Small intestine (tissue), 7 donors: ENCODE data around the gene WDR70. TPM values are rescaled to one million over a fixed set of nuclear protein-coding genes. Genes with fewer than 3 reads are reported as not detected.
"Not testable (repeated sequence)": the region's sequence is repeated elsewhere in the genome, so short reads cannot be mapped to it uniquely, and the experiment has no call there.

Experiments used
- DNase-seq, 2 donors: peaks; one replicate each; pipeline versions ENCODE4 v3.0.0 to v3.0.0-alpha.2; 2013
- FAIRE-seq: peaks from 2 replicates; lab custom pipeline; 2012; peaks lifted over from hg19 to GRCh38; lab: Jason Lieb, UNC
- H3K27ac ChIP-seq, 3 donors: one replicate each; pipeline ENCODE4 v1.5.1; 2013; ENCODE audit warnings: low read length in 2 of 3, mild to moderate bottlenecking in 2 of 3, control low read depth in 1 of 3, inconsistent platforms in 1 of 3, low read depth in 1 of 3, moderate library complexity in 1 of 3
- H3K27me3 ChIP-seq, 3 donors: one replicate each; pipeline ENCODE4 v1.6.1; 2013; ENCODE audit warnings: low read length in 3 of 3, inconsistent platforms in 1 of 3; ENCODE audit not compliant: control insufficient read depth in 3 of 3, insufficient read depth in 3 of 3
- H3K36me3 ChIP-seq, 3 donors: one replicate each; pipeline ENCODE4 v1.6.1; 2013; ENCODE audit warnings: low read length in 3 of 3, inconsistent platforms in 1 of 3, low read depth in 1 of 3, mild to moderate bottlenecking in 1 of 3, moderate library complexity in 1 of 3; ENCODE audit not compliant: control insufficient read depth in 3 of 3, insufficient read depth in 2 of 3
- H3K4me1 ChIP-seq, 3 donors: one replicate each; pipeline ENCODE4 v1.6.1; 2013; ENCODE audit warnings: low read length in 2 of 3, inconsistent platforms in 1 of 3, low read depth in 1 of 3, mild to moderate bottlenecking in 1 of 3, moderate library complexity in 1 of 3; ENCODE audit not compliant: control insufficient read depth in 3 of 3, insufficient read depth in 2 of 3
- H3K4me3 ChIP-seq, 3 donors: one replicate each; pipeline ENCODE4 v1.5.1; 2013; ENCODE audit warnings: low read length in 3 of 3, control low read depth in 1 of 3, inconsistent platforms in 1 of 3, low read depth in 1 of 3, mild to moderate bottlenecking in 1 of 3, moderate library complexity in 1 of 3
- H3K9me3 ChIP-seq, 2 donors: one replicate each; pipeline ENCODE4 v1.6.1; 2013; ENCODE audit warnings: low read depth in 1 of 2, low read length in 1 of 2; ENCODE audit not compliant: control insufficient read depth in 2 of 2, insufficient read depth in 1 of 2
- WGBS, 3 donors: extraction: QIAGEN DNeasy Blood & Tissue Kit; methylation state at CpG; one replicate each; pipeline ENCODE4 v1.1.7; 2013; 5-methylcytosine and 5-hydroxymethylcytosine counted together
- polyA plus RNA-seq, 4 donors: library from polyadenylated mRNA; stranded (reverse) in 3 of 4; unstranded in 1 of 4; fragments of 200-250 nt in 3 of 4; fragments of 120-200 nt in 1 of 4; gene quantifications; one replicate each; pipeline versions ENCODE4 v1.2.1 to v1.2.3, GENCODE V29; 2013
- donor health status: healthy with polysubstance abuse.
- donor health status: control.
- donor health status: control.
- donor health status: Bipolar disorder and iron deficiency.
- donor health status: healthy.

WDR70 gene
- polyA plus RNA-seq, 4 donors = 13.2 to 24.6 (median 15.8) TPM

DNA sequence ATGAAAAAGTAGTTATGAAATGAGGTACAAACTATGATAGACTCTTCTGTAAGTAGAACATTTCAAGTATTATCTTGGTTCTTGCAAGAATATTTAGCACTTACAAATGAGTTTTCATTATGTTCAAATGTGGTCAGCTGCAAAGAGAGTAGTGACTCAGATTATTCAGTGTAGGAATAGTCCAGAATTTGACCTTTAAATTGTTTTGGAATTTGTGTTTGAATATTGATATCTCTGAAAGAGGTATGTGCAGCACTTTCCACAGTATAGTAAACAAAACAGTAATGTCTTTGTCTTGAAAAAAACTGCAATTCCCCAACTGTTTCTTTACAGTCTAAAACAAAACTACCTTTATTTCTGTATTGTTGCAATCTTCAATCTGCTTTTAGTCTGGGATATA is 56.1 kb downstream of the WDR70 start:
- DNase-seq = no peak
- Histone ChIP-seq H3K27me3 (no peaks in the 10 kb centered on the region), H3K4me3 (no peak overlapping the region), H3K4me1 (no peaks in the 10 kb centered on the region), H3K36me3 (peaks cover 0 to 5% (median 3%) of the 10 kb centered on the region in 3 donors), H3K9me3 (no peaks in the 10 kb centered on the region), H3K27ac (no peak overlapping the region)
- no peak for FAIRE-seq

DNA sequence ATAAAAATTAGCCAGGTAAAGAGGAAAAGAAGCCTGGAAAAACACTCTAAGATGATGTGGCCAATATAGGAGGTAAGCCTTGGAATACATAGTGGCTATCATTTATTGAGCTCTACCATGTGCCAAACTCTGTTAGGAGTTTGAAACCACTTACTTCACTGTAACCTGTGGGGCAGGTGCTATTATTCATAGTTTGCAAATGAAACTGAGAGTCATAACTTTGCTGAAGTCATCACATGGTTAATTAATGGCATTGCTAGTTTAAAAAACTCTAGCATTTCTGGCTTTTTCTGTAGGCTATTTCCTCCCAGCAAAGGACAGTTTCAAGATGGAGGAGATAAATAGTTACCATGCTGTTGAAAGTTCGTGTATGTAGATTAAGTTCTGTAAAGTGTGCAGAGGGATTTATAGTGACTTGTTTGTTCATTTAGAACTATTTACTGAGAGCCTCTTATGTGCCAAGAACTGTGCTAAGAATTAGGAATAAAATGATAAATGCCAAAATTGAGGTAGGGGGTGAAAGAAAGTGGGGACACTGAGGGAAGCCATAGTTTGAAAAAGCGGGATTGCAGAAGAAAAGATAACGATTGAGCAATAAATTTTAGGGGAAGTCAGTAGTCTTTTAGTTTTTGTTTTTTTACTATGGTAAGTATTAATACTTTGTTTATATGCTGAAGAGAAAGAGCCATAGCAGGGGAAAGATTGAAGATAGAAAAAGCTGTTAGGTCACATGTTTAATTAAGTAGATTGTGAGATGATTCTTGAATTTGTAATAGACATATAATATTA is 57.2 kb downstream of the WDR70 start:
- 85 to 92% (median 89%) methylated on average over 3 of the region's 3 CpGs for WGBS, 3 donors
- no peaks in the 10 kb centered on the region for H3K27me3 ChIP-seq
- DNase-seq (no peak), FAIRE-seq (no peak)
- peaks cover 0 to 4% (median 2%) of the 10 kb centered on the region in 3 donors for H3K36me3 ChIP-seq
- no peak overlapping the region for H3K4me3 ChIP-seq
- no peak overlapping the region for H3K27ac ChIP-seq
- H3K4me1 ChIP-seq = no peaks in the 10 kb centered on the region
- H3K9me3 ChIP-seq = no peaks in the 10 kb centered on the region

DNA sequence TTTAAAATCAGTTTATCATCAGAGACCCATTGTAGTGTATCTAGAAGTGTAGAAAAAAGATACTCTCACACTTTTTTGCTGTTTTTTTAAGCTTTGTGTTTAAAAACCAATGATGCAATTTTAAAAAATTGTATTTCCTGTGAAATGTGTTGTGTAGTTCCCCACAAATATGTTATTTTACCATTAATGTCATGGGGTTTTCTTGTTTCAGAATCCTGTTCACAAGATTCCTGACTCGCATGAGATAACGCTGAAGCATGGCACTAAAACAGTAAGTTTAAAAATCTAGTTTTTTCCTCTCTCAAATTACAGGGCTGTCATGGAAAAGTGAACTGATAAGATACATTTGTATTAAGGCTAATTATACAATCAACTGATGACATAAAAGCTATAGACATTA is 58.6 kb downstream of the WDR70 start:
- FAIRE-seq (no peak), DNase-seq (no peak)
- Histone ChIP-seq H3K9me3 (no peaks in the 10 kb centered on the region), H3K27me3 (no peaks in the 10 kb centered on the region), H3K4me3 (no peak overlapping the region), H3K27ac (no peak overlapping the region), H3K36me3 (peaks cover 0 to 5% (median 4%) of the 10 kb centered on the region in 3 donors), H3K4me1 (no peaks in the 10 kb centered on the region)
- WGBS, 3 donors = 95 to 100% (median 99%) methylated on average over 2 of the region's 2 CpGs

- peaks cover 0 to 13% (median 0%) of the 10 kb centered on the region in 3 donors for H3K36me3 ChIP-seq
- not testable (repeated sequence) for H3K27me3 ChIP-seq, FAIRE-seq, H3K27ac ChIP-seq, H3K4me3 ChIP-seq, DNase-seq, H3K4me1 ChIP-seq, H3K9me3 ChIP-seq
- 89 to 94% (median 94%) methylated on average over 3 of the region's 3 CpGs for WGBS, 3 donors
Measured at GRCh38 chr5:37445783-37446182, 66.7 kb downstream of the WDR70 start.

GRCh38 chr5:37448941-37449340 is 69.8 kb downstream of the WDR70 start:
- Histone ChIP-seq H3K9me3 (no peaks in the 10 kb centered on the region), H3K36me3 (peaks cover 0 to 9% (median 0%) of the 10 kb centered on the region in 3 donors), H3K27me3 (no peaks in the 10 kb centered on the region), H3K4me1 (no peaks in the 10 kb centered on the region), H3K4me3 (no peak overlapping the region), H3K27ac (no peak overlapping the region)
- no peak for FAIRE-seq
- 96% methylated on average over 6 of the region's 6 CpGs for WGBS, 3 donors
- DNase-seq = no peak

GRCh38 chr5:37451991-37452390 is 72.9 kb downstream of the WDR70 start:
- DNase-seq = not testable (repeated sequence)

GRCh38 chr5:37453252-37453651 is 74.1 kb downstream of the WDR70 start:
- WGBS, 3 donors = 96 to 98% (median 97%) methylated on average over 6 of the region's 7 CpGs
- H3K36me3 ChIP-seq, FAIRE-seq, H3K9me3 ChIP-seq, H3K4me3 ChIP-seq, H3K27ac ChIP-seq, H3K27me3 ChIP-seq, H3K4me1 ChIP-seq, DNase-seq: not testable (repeated sequence)

More at GRCh38 chr5:37451991-37452390, 72.9 kb downstream of the WDR70 start:
- not testable (repeated sequence) for H3K36me3 ChIP-seq, H3K27me3 ChIP-seq, H3K9me3 ChIP-seq, FAIRE-seq, H3K4me1 ChIP-seq, H3K4me3 ChIP-seq, H3K27ac ChIP-seq
- 98 to 99% (median 98%) methylated on average over 3 of the region's 3 CpGs for WGBS, 3 donors

GRCh38 chr5:37454402-37455055 is 75.4 kb downstream of the WDR70 start:
- not testable (repeated sequence) for H3K9me3 ChIP-seq, H3K4me3 ChIP-seq, DNase-seq, H3K27me3 ChIP-seq, H3K27ac ChIP-seq, H3K36me3 ChIP-seq, FAIRE-seq, H3K4me1 ChIP-seq
- 61 to 89% (median 74%) methylated on average over 1 of the region's 1 CpG for WGBS, 3 donors
